GM15510 (cell line): ENCODE data around the gene ZBTB20.

Experiments used
- POLR2A ChIP-seq: IDR thresholded peaks from 3 replicates; pipeline ENCODE4 v1.6.1; 2011; ENCODE audit warnings: borderline replicate concordance; ENCODE audit not compliant: insufficient read length; ENCODE audit errors: extremely low read depth

Gene ZBTB20

DNA sequence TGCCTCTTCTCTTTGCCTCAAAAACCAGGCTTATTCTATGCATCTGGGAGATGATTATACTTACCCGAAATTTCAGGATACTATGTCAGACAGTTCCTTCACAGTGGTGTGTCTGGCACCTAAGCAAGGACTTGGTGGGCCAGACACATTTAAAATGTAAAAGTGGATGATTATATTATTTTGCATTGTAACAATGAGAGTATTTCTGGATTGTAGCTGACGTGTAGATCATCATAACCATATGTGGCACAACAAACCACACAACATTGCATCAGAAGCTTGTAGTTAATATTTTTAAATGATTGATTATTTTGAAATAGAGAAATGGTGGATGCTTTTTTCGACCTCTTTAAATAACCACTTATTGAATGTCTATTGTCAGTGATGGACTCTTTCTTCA, 744.2 kb downstream of the ZBTB20 start:
- no peak for TF ChIP-seq POLR2A

DNA sequence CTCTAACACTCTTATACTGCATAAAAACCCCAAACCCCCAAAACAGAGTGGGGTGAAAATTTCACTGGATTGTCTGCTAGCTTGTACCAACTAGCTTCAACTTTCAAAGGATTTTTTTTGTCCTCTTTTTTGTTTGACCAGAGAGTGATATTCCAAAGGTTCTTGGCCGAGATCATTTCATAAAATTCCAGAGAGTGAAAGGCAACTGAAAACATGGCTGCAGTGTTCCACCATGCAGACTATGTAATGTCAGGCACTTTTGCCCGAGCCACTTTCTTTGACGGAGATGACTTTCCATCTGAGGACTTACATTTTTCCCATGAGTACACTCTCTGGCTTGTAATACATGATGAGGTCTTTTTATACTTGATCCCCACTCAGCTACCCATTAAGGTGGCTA, 745.7 kb downstream of the ZBTB20 start:
- TF ChIP-seq POLR2A = no peak

DNA sequence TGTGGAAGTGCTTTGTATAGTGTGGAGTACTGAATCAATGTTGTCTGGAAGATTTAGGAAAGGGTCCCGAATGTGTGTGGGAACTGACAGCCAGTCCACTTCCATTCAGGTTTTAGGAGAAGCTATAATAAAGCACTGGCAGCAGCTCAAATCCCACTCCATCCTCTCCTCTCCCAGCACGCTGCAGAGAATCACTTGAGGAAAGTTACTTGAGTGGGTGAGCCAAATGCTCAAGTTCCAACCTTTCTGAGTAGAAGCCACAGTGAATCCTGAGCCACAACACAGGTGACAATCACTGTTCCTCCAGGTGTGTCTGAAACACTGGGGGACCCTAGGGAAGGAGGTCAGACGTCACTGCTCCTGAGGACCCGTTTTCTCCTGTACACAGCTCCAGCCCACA, 746.7 kb downstream of the ZBTB20 start:
- TF ChIP-seq POLR2A = no peak

DNA sequence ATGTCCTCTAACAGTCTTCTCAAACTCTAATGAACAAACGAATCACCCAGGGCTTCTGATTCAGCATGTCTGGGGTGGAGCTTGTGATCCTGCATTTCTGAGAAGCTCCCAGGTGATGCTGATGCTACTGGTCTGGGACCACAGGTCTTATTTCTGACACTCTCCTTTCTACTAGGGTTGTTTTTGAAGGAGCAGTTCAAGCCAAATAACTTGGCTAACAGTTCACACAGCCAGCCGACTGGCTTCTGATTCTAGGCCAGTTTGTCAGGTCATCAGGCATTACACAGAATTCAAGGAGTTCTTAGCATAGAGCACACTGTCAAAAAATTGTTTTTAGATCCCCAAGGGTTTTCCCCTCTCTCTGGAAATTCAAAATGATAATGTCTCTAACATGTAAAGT, 752.5 kb downstream of the ZBTB20 start:
- no peak for TF ChIP-seq POLR2A

DNA sequence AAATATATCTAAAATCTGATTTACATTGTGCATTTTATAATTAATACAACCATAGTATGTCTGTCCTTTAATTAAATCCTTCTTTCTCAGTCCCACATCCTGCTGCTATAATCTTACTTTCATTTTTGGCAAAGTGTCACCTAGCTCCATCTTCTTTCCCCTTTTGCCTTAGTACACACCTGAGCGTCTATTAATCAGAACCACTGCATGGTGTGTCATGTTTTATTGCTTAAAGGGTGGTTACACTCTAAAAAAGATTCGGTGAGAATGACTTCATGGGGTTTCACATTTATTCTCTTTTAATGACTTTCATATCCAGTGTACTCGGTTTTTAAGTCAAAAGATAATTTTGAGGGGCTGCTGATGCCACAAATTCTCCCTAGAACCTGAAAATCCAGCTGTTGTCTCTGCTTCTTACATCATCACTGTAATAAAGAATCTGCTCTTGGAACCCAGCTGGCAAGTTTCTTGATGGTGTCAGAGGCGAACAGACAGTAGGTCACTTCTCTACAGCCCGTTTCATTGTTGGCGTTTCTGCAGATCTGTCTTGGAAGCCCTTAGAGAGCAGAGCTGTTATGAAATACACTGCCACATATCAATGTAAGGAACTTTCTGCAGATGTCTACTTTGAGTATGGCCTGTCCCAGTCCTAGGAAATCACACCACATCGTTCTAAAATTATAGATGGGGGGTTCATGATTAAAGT, 753.6 kb downstream of the ZBTB20 start:
- TF ChIP-seq POLR2A = no peak

DNA sequence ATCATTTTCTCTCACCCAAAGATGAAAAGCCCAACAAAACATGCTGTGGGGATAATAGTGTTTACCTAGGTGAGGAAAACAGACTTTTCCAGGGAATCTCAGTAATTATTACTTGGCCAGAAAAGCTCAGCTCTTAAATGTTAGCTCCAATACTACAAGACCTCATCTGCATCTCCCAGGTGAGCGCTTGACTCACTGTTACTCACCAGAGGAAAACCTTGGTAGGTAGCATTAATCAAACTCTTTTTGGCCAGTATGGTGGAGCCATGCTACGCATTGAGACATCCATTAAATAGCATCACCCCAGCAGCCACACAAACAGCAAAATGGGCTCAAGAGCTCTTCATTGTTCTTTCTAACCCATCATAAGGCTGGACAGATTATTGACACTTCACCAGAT, 754.3 kb downstream of the ZBTB20 start:
- no peak for TF ChIP-seq POLR2A

DNA sequence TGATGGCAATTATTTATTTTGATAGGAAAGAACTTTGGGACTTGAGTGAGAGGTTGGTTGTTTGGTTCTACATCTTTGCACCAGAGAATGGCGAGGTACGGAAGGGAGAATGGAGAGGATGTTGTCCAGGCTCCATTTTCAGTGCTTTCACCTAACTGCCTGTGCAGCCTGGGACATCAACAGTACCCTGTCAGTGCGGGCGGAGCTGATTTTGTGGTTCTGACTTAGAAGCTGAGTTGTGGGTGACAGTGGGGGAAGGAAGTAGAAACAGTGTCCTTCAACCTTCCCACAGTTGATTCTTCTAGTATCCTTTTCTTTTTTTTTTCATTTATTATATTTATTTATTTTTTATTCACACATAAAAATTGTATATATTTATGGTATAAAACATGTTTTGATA, 757.9 kb downstream of the ZBTB20 start:
- no peak for TF ChIP-seq POLR2A

DNA sequence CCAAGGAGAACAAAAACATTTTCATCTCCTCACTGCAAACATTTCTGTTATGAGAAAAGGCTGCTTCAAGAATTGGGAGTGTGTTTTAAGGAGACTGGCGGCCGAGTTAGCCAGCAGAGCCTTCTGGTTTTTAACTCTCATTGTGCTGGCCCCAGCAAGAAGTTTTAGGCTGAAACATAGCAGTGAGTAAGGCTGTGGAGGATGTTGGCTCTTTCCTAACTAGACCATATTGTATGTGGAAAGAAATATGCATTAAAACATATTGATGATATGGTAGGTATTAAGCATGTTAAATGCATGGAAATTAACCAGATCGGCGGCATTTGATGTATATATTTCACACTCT, 762.6 kb downstream of the ZBTB20 start:
- no peak for TF ChIP-seq POLR2A

DNA sequence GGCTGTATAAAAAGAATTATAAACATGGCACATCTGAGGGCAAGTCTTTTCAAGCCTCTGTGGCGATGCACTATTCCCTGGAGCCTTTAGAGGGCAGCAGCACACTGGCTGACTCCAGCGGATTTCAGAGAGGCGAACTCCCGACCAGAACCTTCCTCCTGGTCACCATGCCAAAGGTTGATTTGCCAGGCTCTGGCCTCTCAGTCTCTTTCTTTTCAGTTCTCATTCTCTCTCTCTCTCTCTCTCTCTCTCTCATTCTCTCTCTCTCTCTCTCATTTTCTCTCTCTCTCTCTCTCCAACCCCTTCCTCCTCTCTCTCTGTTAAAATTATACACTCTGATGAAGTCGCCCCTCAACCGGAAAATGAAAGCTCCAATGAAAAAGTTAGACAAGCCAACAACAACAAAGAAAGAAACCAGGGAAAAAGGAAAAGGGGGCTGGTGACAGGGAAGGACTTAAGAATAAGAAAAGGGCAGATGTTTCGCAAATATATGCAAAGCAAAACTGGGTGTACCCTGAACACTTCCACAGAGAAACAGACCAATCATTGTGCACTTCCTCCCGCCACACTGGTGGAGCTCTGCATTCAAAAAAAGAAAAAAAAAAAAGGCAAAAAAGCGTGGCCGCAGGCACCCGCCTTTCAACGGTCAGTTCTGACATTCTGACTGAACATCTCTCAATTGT, 763.1 kb downstream of the ZBTB20 start:
- TF ChIP-seq POLR2A = no peak

DNA sequence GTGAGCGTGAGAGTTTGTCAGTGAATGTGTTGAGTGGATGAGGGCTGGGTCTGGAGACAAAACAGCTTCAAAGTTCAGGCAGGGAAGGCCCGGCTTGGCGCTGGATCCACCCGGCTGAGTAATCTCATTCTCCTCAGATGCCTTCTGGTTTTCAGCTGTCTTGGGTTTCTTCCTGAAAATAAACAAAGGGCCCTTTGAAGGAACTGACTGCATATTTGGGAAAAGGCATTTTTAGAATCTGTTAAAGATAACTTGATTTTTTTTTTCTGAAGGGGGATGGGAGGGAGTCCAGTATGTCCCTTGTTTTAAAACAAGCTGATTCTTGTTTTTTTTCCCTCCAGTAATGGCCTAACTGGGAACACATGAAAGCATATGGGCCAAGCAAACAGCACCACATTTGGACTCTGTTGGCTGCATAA, 766.8 kb downstream of the ZBTB20 start:
- TF ChIP-seq POLR2A = no peak

DNA sequence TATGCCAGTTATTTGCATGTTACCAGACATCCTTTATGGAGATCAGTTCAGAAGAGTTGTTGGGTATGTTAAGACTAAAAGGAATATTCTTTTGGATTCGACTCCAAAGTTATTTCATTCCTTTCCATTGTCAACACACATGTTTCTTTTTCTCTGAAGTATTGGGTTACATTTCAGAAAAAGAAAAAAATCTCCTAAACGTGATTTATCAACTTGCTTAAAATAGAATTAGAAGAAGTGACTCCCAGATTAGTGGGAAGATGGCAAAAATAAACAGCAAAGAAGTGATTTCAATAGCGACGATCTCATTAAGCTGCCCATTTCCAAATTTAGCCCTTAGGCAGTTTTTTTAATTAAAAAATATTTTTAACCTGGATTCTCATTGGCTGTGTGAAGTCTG, 767.8 kb downstream of the ZBTB20 start:
- TF ChIP-seq POLR2A = no peak

DNA sequence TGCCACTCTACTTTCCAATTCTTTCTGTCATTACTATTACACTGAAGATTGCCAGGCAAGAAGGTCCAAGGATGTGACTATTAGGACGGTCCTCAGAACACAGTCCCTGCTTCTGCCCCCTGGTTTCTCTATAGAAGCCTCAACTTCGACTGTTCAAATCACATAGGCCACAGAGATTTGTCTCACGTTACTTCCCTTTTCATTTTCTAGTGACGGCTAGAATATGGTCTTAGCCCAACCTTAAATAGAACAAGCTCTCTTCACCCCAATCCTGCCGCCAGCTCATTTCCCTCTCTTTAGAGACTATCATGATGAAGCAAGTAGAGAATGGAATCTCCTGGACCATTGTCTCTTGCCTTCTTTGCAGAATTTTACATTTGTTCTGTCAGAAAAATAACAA, 768.3 kb downstream of the ZBTB20 start:
- no peak for TF ChIP-seq POLR2A

DNA sequence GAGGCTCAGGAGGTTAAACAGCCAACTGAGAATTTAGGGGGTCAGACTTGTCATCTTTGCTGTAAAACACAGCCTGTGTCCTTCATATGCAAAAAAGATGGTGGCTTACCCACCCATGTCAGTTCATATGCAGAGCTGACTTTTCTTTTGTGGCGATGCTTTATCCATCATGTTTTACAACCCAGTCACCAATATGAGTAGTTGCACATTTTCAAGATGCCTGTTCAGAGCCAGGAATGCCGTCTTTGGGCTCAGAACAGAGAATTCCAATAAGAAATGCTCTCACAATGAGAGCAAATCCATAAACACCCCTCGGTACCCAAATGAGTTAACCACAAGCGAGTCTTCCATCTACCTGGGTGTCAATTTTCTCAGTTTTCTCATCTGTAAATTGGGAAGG, 769.7 kb downstream of the ZBTB20 start:
- TF ChIP-seq POLR2A = no peak

DNA sequence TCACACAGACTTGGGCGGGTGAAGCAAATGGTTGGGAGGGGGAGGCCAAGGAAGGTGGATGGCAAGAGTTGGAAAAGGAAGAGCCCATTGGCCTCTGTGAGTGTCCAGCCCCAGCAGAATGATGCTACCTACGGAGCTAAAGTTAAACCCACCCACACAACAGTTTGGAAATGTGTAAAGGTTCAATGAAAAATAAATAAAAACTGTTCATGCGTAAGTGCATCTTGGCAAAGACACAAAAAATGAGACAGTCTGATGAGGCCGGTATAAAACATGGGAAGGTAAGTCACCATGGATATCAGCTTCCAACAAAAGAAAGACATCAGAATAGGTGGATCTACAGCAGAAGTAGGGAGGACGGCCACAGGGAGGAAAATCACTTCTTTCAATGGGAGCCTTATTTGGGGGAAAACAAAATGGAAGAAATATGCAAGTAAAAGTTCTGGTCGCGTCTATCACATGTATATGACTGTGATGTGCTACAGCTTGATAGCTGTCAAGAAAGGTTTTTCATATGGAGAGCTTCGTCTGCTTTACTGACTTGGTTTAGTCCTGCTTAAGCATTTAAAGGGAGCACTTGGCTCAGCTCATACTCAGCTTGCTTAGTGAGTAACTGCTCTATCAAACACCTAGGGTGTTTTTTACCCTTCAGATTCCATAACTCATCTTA, 770.4 kb downstream of the ZBTB20 start:
- TF ChIP-seq POLR2A = no peak

DNA sequence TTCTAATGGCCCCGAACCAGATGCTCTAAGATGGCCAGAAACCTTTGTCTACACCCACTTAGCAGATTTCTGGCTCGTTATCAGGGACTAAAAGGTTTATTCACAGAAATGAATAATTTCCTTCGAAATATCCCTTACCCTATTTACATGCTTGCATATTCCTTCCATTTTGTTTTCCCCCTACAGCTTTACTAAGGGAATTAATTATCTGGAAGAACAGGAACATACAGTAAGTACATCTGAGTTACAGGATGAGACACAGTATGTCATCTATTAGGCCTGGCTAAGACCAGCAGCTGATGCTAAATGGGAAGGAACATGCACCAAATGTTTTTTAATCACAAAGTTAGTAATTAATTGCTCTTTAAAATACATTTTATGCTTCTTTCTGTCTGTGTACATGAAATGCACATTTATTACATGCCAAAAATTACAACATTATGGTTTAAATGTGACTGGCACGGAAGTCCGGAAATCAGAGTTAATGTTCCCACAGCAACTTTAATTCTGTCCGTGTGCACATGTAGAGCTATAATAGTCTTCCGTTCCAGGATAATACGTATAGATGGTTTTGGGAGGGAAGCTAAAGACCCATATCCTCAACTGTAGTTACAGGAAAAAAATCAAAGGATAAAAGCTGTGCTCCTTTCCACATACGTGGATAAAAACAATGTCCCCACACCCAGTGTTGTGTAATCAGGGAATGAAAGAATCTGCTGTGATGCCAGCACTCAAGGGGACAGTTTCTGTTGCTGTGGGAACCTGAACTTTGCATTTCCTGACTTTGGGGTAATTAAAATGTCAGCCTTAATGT, 771.3 kb downstream of the ZBTB20 start:
- no peak for TF ChIP-seq POLR2A

DNA sequence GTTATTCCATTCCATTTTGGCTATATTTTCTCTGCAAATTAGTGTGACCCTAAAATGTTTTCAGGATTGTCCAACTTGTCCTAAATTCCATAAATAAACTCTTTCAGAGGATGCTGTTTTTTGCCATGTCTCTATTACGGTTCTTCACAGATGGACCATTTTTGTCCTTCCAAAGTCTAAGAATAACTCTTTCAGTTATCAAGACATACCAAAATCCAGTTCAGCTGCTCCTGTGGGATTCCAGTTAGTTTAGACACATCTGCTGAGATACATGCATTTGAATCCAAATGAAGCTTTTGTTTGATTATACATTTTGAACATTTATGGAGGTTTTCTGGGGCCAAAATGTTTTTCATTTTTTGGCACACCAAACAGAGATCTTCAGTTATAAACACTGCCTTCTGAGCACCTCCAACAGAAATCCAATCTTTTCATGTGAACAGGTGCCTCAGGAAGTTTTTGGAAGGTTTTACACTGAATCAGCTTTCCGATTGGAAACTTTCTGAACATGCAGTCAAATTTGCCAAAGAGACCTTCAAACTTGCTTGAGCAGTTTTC, 772.6 kb downstream of the ZBTB20 start:
- TF ChIP-seq POLR2A = no peak
